Measurements from ENCODE around the gene PARD3B.

DNA sequence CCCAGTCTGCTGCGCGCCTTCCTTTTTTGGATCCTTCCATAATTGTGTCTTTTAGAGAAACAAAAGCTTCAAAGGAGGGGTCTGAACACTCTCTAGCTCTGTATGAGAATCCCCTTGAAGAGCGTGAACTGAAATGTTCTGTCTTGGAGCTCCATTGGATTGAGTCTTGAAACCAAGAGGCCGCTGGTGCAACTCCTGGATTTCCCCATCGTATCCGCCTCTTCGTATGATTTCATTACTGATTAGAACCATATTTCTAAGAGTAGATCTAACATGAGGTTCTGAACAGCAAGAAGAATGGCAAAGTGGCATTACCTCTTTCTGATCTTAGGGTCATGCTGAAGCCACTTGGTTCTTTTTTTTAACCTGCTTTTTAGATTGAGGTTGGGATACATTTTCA is 1105.7 kb downstream of the PARD3B start:
- TF ChIP-seq, protein P1, sequence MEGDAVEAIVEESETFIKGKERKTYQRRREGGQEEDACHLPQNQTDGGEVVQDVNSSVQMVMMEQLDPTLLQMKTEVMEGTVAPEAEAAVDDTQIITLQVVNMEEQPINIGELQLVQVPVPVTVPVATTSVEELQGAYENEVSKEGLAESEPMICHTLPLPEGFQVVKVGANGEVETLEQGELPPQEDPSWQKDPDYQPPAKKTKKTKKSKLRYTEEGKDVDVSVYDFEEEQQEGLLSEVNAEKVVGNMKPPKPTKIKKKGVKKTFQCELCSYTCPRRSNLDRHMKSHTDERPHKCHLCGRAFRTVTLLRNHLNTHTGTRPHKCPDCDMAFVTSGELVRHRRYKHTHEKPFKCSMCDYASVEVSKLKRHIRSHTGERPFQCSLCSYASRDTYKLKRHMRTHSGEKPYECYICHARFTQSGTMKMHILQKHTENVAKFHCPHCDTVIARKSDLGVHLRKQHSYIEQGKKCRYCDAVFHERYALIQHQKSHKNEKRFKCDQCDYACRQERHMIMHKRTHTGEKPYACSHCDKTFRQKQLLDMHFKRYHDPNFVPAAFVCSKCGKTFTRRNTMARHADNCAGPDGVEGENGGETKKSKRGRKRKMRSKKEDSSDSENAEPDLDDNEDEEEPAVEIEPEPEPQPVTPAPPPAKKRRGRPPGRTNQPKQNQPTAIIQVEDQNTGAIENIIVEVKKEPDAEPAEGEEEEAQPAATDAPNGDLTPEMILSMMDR (IDR thresholded peaks at IDR 0.05): no peak
- no peak for TF ChIP-seq POLR2A (IDR thresholded peaks at IDR 0.05)
